CD4-positive, alpha-beta T cell treated with Interleukin-4 for 4 hours (primary cell): Measurements from ENCODE around the gene NOD2.

Source experiments
- DNase-seq: peaks from one replicate; pipeline ENCODE4 v3.0.0-alpha.2; 2020

Gene NOD2

GRCh38 chr16:50718061-50718760, 24.8 kb downstream of the NOD2 start:
- no peak for DNase-seq

- no peak for DNase-seq
These were observed 25.5 kb downstream of the NOD2 start for GRCh38 chr16:50718761-50719400.

GRCh38 chr16:50719401-50720337, 26.3 kb downstream of the NOD2 start:
- DNase-seq = no peak

- peak; percentile 57 for DNase-seq
These were observed 28.4 kb downstream of the NOD2 start for GRCh38 chr16:50721549-50722404.

GRCh38 chr16:50722405-50722737, 29.0 kb downstream of the NOD2 start:
- no peak for DNase-seq

- no peak for DNase-seq
These were observed 29.6 kb downstream of the NOD2 start for GRCh38 chr16:50722960-50723359.

- no peak for DNase-seq
These were observed 30.9 kb downstream of the NOD2 start for GRCh38 chr16:50724306-50724705.

GRCh38 chr16:50731130-50731988, 38.0 kb downstream of the NOD2 start:
- DNase-seq = no peak

GRCh38 chr16:50731989-50732832, 38.8 kb downstream of the NOD2 start:
- no peak for DNase-seq

GRCh38 chr16:50733468-50733867, 40.1 kb downstream of the NOD2 start:
- DNase-seq = no peak

- DNase-seq = no peak
These were observed 42.3 kb downstream of the NOD2 start for GRCh38 chr16:50735629-50736122.

- no peak for DNase-seq
These were observed 43.0 kb downstream of the NOD2 start for GRCh38 chr16:50736448-50736847.

- DNase-seq = no peak
These were observed 44.1 kb downstream of the NOD2 start for GRCh38 chr16:50737420-50737959.

- no peak for DNase-seq
These were observed 45.6 kb downstream of the NOD2 start for GRCh38 chr16:50739031-50739430.

GRCh38 chr16:50740736-50741135, 47.3 kb downstream of the NOD2 start:
- DNase-seq = peak; percentile 55

- no peak for DNase-seq
These were observed 47.9 kb downstream of the NOD2 start for GRCh38 chr16:50741225-50741780.

GRCh38 chr16:50741781-50742575, 48.6 kb downstream of the NOD2 start, which contains the start of gene CYLD:
TSS of gene CYLD (plus strand) at chr16:50742086. CDS start at chr16:50749699, 7,613 bp downstream.
- peak; percentile 100 for DNase-seq

GRCh38 chr16:50742576-50743200, 49.3 kb downstream of the NOD2 start:
- DNase-seq = peak; percentile 54
